ENCODE measurements around the gene SEPTIN7. TPM values are rescaled to one million over a fixed set of nuclear protein-coding genes. Genes with fewer than 3 reads are reported as not detected.

SEPTIN7 gene
- total RNA-seq, 2 experiments from 2014 or later = 175 to 270 TPM

- Histone ChIP-seq H3K4me3 (ENCODE audit: low read depth, low read length, poor library complexity, severe bottlenecking) (no peak overlapping the region), H4K20me1 (ENCODE audit: insufficient read depth, low read length) (no peaks in the 10 kb centered on the region), H3K9me2 (ENCODE audit: insufficient read depth, low read length) (0 out of 2 replicates have a peak, but pooled peaks cover 4% of the 10 kb centered on the region), H3K36me3 (ENCODE audit: insufficient read depth, low read length) (no peaks in the 10 kb centered on the region), H2AFZ (ENCODE audit: low read length) (no peak overlapping the region), H3K27ac (ENCODE audit: low read depth, low read length, poor library complexity, severe bottlenecking) (no peak overlapping the region), H3K4me2 (ENCODE audit: low read length) (no peak overlapping the region), H3K79me2 (ENCODE audit: insufficient read depth, low read depth, low read length) (no peaks in the 10 kb centered on the region), H3K9me3 (ENCODE audit: low read length) (no peaks in the 10 kb centered on the region), H3K4me1 (ENCODE audit: insufficient read depth, low read length, poor library complexity, severe bottlenecking) (no peaks in the 10 kb centered on the region)
- no TSS peak for BruUV-seq (replicated peaks)
- TF ChIP-seq, protein P1, sequence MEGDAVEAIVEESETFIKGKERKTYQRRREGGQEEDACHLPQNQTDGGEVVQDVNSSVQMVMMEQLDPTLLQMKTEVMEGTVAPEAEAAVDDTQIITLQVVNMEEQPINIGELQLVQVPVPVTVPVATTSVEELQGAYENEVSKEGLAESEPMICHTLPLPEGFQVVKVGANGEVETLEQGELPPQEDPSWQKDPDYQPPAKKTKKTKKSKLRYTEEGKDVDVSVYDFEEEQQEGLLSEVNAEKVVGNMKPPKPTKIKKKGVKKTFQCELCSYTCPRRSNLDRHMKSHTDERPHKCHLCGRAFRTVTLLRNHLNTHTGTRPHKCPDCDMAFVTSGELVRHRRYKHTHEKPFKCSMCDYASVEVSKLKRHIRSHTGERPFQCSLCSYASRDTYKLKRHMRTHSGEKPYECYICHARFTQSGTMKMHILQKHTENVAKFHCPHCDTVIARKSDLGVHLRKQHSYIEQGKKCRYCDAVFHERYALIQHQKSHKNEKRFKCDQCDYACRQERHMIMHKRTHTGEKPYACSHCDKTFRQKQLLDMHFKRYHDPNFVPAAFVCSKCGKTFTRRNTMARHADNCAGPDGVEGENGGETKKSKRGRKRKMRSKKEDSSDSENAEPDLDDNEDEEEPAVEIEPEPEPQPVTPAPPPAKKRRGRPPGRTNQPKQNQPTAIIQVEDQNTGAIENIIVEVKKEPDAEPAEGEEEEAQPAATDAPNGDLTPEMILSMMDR (conservative IDR thresholded peaks at IDR 0.05; ENCODE audit: low read length) = no peak
- TF ChIP-seq EZH2phosphoT487 (IDR thresholded peaks at IDR 0.05; ENCODE audit: borderline replicate concordance, low read depth, low read length) = no peak
- ChIA-PET POLR2A (interaction anchor here (1.1 kb wide), 1 partner anchor 34 kb away, joined by 3 read pairs; no protein-coding TSS in a partner anchor), CTCF (ENCODE audit: unreplicated experiment) (no interaction called here)
- intact Hi-C loops (cut with micrococcal nuclease; ENCODE audit: unreplicated experiment) = no loop called here
- no peak for DNase-seq (ENCODE audit: low spot score)
Measured at GRCh38 chr7:35761871-35762677, 38.8 kb upstream of the SEPTIN7 start.

- Histone ChIP-seq H3K9me3 (ENCODE audit: low read length) (no peaks in the 10 kb centered on the region), H3K79me2 (ENCODE audit: insufficient read depth, low read depth, low read length) (no peaks in the 10 kb centered on the region), H4K20me1 (ENCODE audit: insufficient read depth, low read length) (no peaks in the 10 kb centered on the region), H3K27ac (ENCODE audit: low read depth, low read length, poor library complexity, severe bottlenecking) (no peak overlapping the region), H3K36me3 (ENCODE audit: insufficient read depth, low read length) (no peaks in the 10 kb centered on the region), H3K9me2 (ENCODE audit: insufficient read depth, low read length) (0 out of 2 replicates have a peak, but pooled peaks cover 3% of the 10 kb centered on the region), H3K4me1 (ENCODE audit: insufficient read depth, low read length, poor library complexity, severe bottlenecking) (no peaks in the 10 kb centered on the region), H3K4me2 (ENCODE audit: low read length) (no peak overlapping the region), H2AFZ (ENCODE audit: low read length) (no peak overlapping the region), H3K4me3 (ENCODE audit: low read depth, low read length, poor library complexity, severe bottlenecking) (no peak overlapping the region)
- no TSS peak for BruUV-seq (replicated peaks)
- intact Hi-C loops (cut with micrococcal nuclease; ENCODE audit: unreplicated experiment) = no loop called here
- ChIA-PET POLR2A (interaction anchor here (0.7 to 1.1 kb wide), 2 partner anchors 35 to 67 kb away, joined by 3 to 4 read pairs; no protein-coding TSS in a partner anchor), CTCF (ENCODE audit: unreplicated experiment) (interaction anchor here (0.6 kb wide), 1 partner anchor 68 kb away, joined by 4 read pairs; the partner anchor contains the start of gene HERPUD2)
- no peak for TF ChIP-seq EZH2phosphoT487 (IDR thresholded peaks at IDR 0.05; ENCODE audit: borderline replicate concordance, low read depth, low read length)
- TF ChIP-seq, protein P1 (conservative IDR thresholded peaks at IDR 0.05; ENCODE audit: low read length) = no peak
- DNase-seq (ENCODE audit: low spot score) = no peak
Measured at GRCh38 chr7:35762781-35763180, 38.1 kb upstream of the SEPTIN7 start.

GRCh38 chr7:35768346-35768745 is 32.5 kb upstream of the SEPTIN7 start:
- no peak overlapping the region for H3K27ac ChIP-seq (ENCODE audit: low read depth, low read length, poor library complexity, severe bottlenecking)
- POLR2A ChIA-PET = interaction anchor here (1.2 kb wide), 1 partner anchor 16 kb away, joined by 3 read pairs; no protein-coding TSS in a partner anchor
- TF ChIP-seq EZH2phosphoT487 (IDR thresholded peaks at IDR 0.05; ENCODE audit: borderline replicate concordance, low read depth, low read length) = no peak
- TF ChIP-seq, protein P1 (conservative IDR thresholded peaks at IDR 0.05; ENCODE audit: low read length) = no peak
- H2AFZ ChIP-seq (ENCODE audit: low read length) = no peak overlapping the region
- CTCF ChIA-PET (ENCODE audit: unreplicated experiment) = no interaction called here
- H3K36me3 ChIP-seq (ENCODE audit: insufficient read depth, low read length) = no peaks in the 10 kb centered on the region
- no peaks in the 10 kb centered on the region for H4K20me1 ChIP-seq (ENCODE audit: insufficient read depth, low read length)
- intact Hi-C loops (cut with micrococcal nuclease; ENCODE audit: unreplicated experiment) = no loop called here
- H3K4me1 ChIP-seq (ENCODE audit: insufficient read depth, low read length, poor library complexity, severe bottlenecking) = no peaks in the 10 kb centered on the region
- H3K9me2 ChIP-seq (ENCODE audit: insufficient read depth, low read length) = no peaks in the 10 kb centered on the region
- no TSS peak for BruUV-seq (replicated peaks)
- H3K4me3 ChIP-seq (ENCODE audit: low read depth, low read length, poor library complexity, severe bottlenecking) = no peak overlapping the region
- H3K9me3 ChIP-seq (ENCODE audit: low read length) = no peaks in the 10 kb centered on the region
- no peak for DNase-seq (ENCODE audit: low spot score)
- no peaks in the 10 kb centered on the region for H3K79me2 ChIP-seq (ENCODE audit: insufficient read depth, low read depth, low read length)
- H3K4me2 ChIP-seq (ENCODE audit: low read length) = no peak overlapping the region
